Osteocyte (in vitro differentiated cells): ENCODE data around the gene DGKG. TPM values are rescaled to one million over a fixed set of nuclear protein-coding genes. Genes with fewer than 3 reads are reported as not detected.

ENCODE experiments used
- DNase-seq: peaks from one replicate; pipeline ENCODE4 v3.0.0; 2021; ENCODE audit warnings: mixed read lengths; ENCODE audit not compliant: unreplicated experiment; ENCODE audit errors: extremely low spot score
- H3K27ac Mint-ChIP-seq: one replicate; pipeline ENCODE4 v1.8.0; 2021; ENCODE audit warnings: mild to moderate bottlenecking, mixed read lengths; ENCODE audit not compliant: unreplicated experiment
- H3K27me3 Mint-ChIP-seq: one replicate; pipeline ENCODE4 v1.8.0; 2021; ENCODE audit warnings: mixed read lengths; ENCODE audit not compliant: unreplicated experiment
- H3K36me3 Mint-ChIP-seq: one replicate; pipeline ENCODE4 v1.8.0; 2021; ENCODE audit warnings: mixed read lengths; ENCODE audit not compliant: unreplicated experiment
- H3K4me1 Mint-ChIP-seq: one replicate; pipeline ENCODE4 v1.8.0; 2021; ENCODE audit warnings: mixed read lengths; ENCODE audit not compliant: unreplicated experiment
- H3K4me3 Mint-ChIP-seq: one replicate; pipeline ENCODE4 v1.8.0; 2021; ENCODE audit warnings: mild to moderate bottlenecking, moderate library complexity, mixed read lengths; ENCODE audit not compliant: unreplicated experiment
- H3K9me3 Mint-ChIP-seq: one replicate; pipeline ENCODE4 v1.8.0; 2021; ENCODE audit warnings: mixed read lengths; ENCODE audit not compliant: unreplicated experiment
- CTCF ChIP-seq: fragments of 200-600 bp; sonication (generic); IDR thresholded peaks from 2 replicates; pipeline ENCODE4 v1.5.0; 2021; ENCODE audit warnings: antibody characterized with exemption, mild to moderate bottlenecking, moderate library complexity
- total RNA-seq: library from RNA; stranded (reverse); gene quantifications from 2 replicates; pipeline ENCODE4 v1.2.1, GENCODE V29; 2021

Gene DGKG
- total RNA-seq, 1 donor from 2014 or later: not detected

- no peaks in the 10 kb centered on the region for H3K4me1 Mint-ChIP-seq
- peaks cover 26% of the 10 kb centered on the region for H3K27me3 Mint-ChIP-seq
- H3K36me3 Mint-ChIP-seq: no peaks in the 10 kb centered on the region
- TF ChIP-seq CTCF: no peak
- H3K9me3 Mint-ChIP-seq: no peaks in the 10 kb centered on the region
- H3K27ac Mint-ChIP-seq: no peak overlapping the region
- no peak overlapping the region for H3K4me3 Mint-ChIP-seq
- DNase-seq: no peak
Observed at GRCh38 chr3:186200726-186201125, 161.3 kb downstream of the DGKG start.

GRCh38 chr3:186198442-186198841 is 163.6 kb downstream of the DGKG start:
- no peaks in the 10 kb centered on the region for H3K9me3 Mint-ChIP-seq
- H3K4me1 Mint-ChIP-seq: peaks cover 4% of the 10 kb centered on the region
- H3K27ac Mint-ChIP-seq: no peak overlapping the region

GRCh38 chr3:186194451-186194811 is 167.6 kb downstream of the DGKG start:
- no peak for TF ChIP-seq CTCF
- no peak overlapping the region for H3K27ac Mint-ChIP-seq
- peaks cover 64% of the 10 kb centered on the region for H3K27me3 Mint-ChIP-seq
- H3K4me3 Mint-ChIP-seq: peak overlapping the region; percentile 43
- no peaks in the 10 kb centered on the region for H3K9me3 Mint-ChIP-seq
- H3K4me1 Mint-ChIP-seq: peaks cover 4% of the 10 kb centered on the region
- no peaks in the 10 kb centered on the region for H3K36me3 Mint-ChIP-seq
- DNase-seq: no peak

More at GRCh38 chr3:186198442-186198841, 163.6 kb downstream of the DGKG start:
- no peak for DNase-seq
- no peak for TF ChIP-seq CTCF
- Mint-ChIP-seq H3K27me3 (peaks cover 40% of the 10 kb centered on the region), H3K36me3 (no peaks in the 10 kb centered on the region), H3K4me3 (no peak overlapping the region)

GRCh38 chr3:186193534-186194450 is 168.2 kb downstream of the DGKG start:
- no peak for TF ChIP-seq CTCF
- Mint-ChIP-seq H3K36me3 (no peaks in the 10 kb centered on the region), H3K4me3 (peak overlapping the region; percentile 43), H3K27ac (no peak overlapping the region), H3K27me3 (peaks cover 70% of the 10 kb centered on the region), H3K4me1 (peaks cover 4% of the 10 kb centered on the region), H3K9me3 (no peaks in the 10 kb centered on the region)
- no peak for DNase-seq

GRCh38 chr3:186192823-186193222 is 169.2 kb downstream of the DGKG start:
- Mint-ChIP-seq H3K27ac (no peak overlapping the region), H3K9me3 (no peaks in the 10 kb centered on the region), H3K36me3 (no peaks in the 10 kb centered on the region), H3K27me3 (peaks cover 75% of the 10 kb centered on the region), H3K4me1 (peaks cover 4% of the 10 kb centered on the region), H3K4me3 (no peak overlapping the region)
- no peak for TF ChIP-seq CTCF
- DNase-seq: no peak
